Rectal smooth muscle tissue (tissue), 1 donor: ENCODE data around the gene CYP3A4.
"Not testable (repeated sequence)": the region's sequence is repeated elsewhere in the genome, so short reads cannot be mapped to it uniquely, and the experiment has no call there.

Experiments
- H3K27ac ChIP-seq: one replicate; pipeline ENCODE4 v1.7.0; 2013; ENCODE audit warnings: low read depth, low read length, inconsistent platforms
- H3K27me3 ChIP-seq: one replicate; pipeline ENCODE4 v1.7.0; 2013; ENCODE audit warnings: low read length; ENCODE audit not compliant: control insufficient read depth, insufficient read depth
- H3K36me3 ChIP-seq: one replicate; pipeline ENCODE4 v1.7.0; 2013; ENCODE audit warnings: low read length; ENCODE audit not compliant: control insufficient read depth, insufficient read depth
- H3K4me1 ChIP-seq: one replicate; pipeline ENCODE4 v1.7.0; 2013; ENCODE audit warnings: low read length; ENCODE audit not compliant: control insufficient read depth, insufficient read depth
- H3K4me3 ChIP-seq: one replicate; pipeline ENCODE4 v1.7.0; 2013; ENCODE audit warnings: low read length
- H3K9ac ChIP-seq: one replicate; pipeline ENCODE4 v1.7.0; 2013; ENCODE audit warnings: low read length

CYP3A4 gene

GRCh38 chr7:99790407-99790806, 6.4 kb upstream of the CYP3A4 start:
- Histone ChIP-seq H3K27me3 (no peaks in the 10 kb centered on the region), H3K36me3 (no peaks in the 10 kb centered on the region), H3K4me1 (no peaks in the 10 kb centered on the region), H3K9ac (no peak overlapping the region), H3K27ac (no peak overlapping the region), H3K4me3 (no peak overlapping the region)

- H3K27me3 ChIP-seq: no peaks in the 10 kb centered on the region
- no peak overlapping the region for H3K4me3 ChIP-seq
- H3K27ac ChIP-seq: no peak overlapping the region
- H3K36me3 ChIP-seq: no peaks in the 10 kb centered on the region
- H3K9ac ChIP-seq: no peak overlapping the region
- no peaks in the 10 kb centered on the region for H3K4me1 ChIP-seq
Observed at GRCh38 chr7:99789441-99790070, 5.6 kb upstream of the CYP3A4 start.

DNA sequence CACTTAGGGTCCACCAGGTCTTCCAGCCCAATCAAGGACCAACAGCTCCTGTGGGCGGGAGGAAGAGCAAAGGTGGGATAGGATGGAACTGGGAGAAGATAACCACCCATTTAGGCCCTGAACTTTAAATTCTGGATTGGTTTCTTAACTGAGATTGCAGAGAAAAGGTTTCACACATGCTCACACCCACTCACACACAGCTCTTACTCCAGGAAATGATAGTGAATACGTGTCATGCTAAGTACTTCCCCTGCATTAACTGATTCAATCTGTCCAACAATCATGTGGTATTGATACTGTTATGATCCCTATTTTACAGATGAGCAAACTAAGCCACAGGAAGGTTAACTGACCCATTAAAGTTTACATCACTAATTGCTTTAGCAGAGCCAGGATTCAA, 4.6 kb upstream of the CYP3A4 start:
- no peaks in the 10 kb centered on the region for H3K4me1 ChIP-seq
- no peaks in the 10 kb centered on the region for H3K27me3 ChIP-seq
- no peaks in the 10 kb centered on the region for H3K36me3 ChIP-seq
- H3K9ac ChIP-seq: no peak overlapping the region
- H3K4me3 ChIP-seq: no peak overlapping the region
- H3K27ac ChIP-seq: no peak overlapping the region

GRCh38 chr7:99786726-99787335, 2.8 kb upstream of the CYP3A4 start:
- no peak overlapping the region for H3K4me3 ChIP-seq
- no peaks in the 10 kb centered on the region for H3K36me3 ChIP-seq
- no peak overlapping the region for H3K27ac ChIP-seq
- no peak overlapping the region for H3K9ac ChIP-seq
- H3K27me3 ChIP-seq: no peaks in the 10 kb centered on the region
- H3K4me1 ChIP-seq: no peaks in the 10 kb centered on the region

- not testable (repeated sequence) for H3K27me3 ChIP-seq, H3K27ac ChIP-seq, H3K4me3 ChIP-seq, H3K9ac ChIP-seq, H3K36me3 ChIP-seq, H3K4me1 ChIP-seq
Observed at GRCh38 chr7:99785654-99786053, 1.7 kb upstream of the CYP3A4 start.

- Histone ChIP-seq H3K4me1 (no peaks in the 10 kb centered on the region), H3K27me3 (no peaks in the 10 kb centered on the region), H3K36me3 (no peaks in the 10 kb centered on the region), H3K27ac (no peak overlapping the region), H3K4me3 (no peak overlapping the region), H3K9ac (no peak overlapping the region)
Observed at GRCh38 chr7:99782012-99782953, 1.7 kb downstream of the CYP3A4 start.

- Histone ChIP-seq H3K36me3 (no peaks in the 10 kb centered on the region), H3K27ac (no peak overlapping the region), H3K4me3 (no peak overlapping the region), H3K4me1 (no peaks in the 10 kb centered on the region), H3K27me3 (no peaks in the 10 kb centered on the region), H3K9ac (no peak overlapping the region)
Observed at GRCh38 chr7:99780588-99780987, 3.4 kb downstream of the CYP3A4 start.

DNA sequence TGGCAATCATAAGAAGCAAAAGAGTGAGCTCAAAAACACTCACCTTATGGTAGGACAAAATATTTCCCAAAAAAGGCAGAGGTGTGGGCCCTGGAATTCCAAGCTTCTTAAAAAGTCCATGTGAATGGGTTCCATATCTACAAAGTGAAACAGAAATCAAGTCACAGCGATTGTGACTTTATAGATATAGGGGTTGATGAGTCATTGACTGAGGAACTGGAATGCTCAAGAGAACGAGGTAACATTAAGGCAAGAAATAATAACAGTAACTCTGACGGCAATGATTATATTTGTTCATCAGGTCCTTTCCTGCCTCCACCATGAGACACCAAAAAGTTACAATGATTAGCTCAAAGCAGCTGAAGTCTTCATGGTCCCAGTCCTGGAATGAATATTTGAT, 4.0 kb downstream of the CYP3A4 start:
- Histone ChIP-seq H3K4me1 (no peaks in the 10 kb centered on the region), H3K36me3 (no peaks in the 10 kb centered on the region), H3K27me3 (no peaks in the 10 kb centered on the region), H3K4me3 (no peak overlapping the region), H3K9ac (no peak overlapping the region), H3K27ac (no peak overlapping the region)

DNA sequence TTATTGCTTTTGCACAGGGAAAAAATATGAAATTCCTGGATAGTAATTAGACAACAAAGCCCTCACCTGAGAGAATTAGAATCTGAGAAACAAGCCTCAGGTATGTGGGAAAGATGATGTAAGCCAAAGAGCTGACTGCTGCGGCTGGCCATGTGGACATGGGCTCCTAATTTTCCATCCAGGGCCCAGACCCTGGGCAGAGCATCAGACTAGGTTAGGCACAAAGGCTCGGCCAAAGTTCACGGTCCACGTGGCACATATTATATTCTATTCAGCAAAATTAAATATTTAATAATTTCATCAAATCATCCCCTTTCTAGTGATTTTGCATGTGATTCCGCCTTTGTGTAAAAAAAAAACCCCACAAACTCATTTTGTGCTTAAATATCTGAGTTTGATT, 5.1 kb downstream of the CYP3A4 start:
- no peak overlapping the region for H3K27ac ChIP-seq

GRCh38 chr7:99773395-99773794, 10.6 kb downstream of the CYP3A4 start:
- H3K27ac ChIP-seq, H3K4me1 ChIP-seq, H3K27me3 ChIP-seq: not testable (repeated sequence)

More for the DNA sequence above, 5.1 kb downstream of the CYP3A4 start:
- Histone ChIP-seq H3K27me3 (no peaks in the 10 kb centered on the region), H3K36me3 (no peaks in the 10 kb centered on the region), H3K4me3 (no peak overlapping the region), H3K4me1 (no peaks in the 10 kb centered on the region), H3K9ac (no peak overlapping the region)

DNA sequence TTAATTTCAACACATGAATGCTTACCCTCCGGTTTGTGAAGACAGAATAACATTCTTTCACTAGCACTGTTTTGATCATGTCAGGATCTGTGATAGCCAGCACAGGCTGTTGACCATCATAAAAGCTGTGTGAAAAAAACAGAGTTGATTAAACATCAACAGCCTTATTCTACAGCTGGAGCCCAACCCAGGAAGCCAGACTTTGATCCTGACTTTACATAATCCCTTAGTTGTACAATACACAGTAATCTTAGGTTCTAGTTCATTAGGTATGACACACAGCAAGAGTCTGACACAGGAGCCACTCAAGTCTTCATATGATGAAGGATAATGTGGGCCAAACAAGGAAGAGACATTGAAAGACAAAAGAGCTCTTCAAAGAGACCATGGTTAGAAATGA, 11.4 kb downstream of the CYP3A4 start:
- Histone ChIP-seq H3K4me3 (no peak overlapping the region), H3K4me1 (no peaks in the 10 kb centered on the region), H3K36me3 (no peaks in the 10 kb centered on the region), H3K9ac (no peak overlapping the region), H3K27ac (no peak overlapping the region), H3K27me3 (no peaks in the 10 kb centered on the region)

More at GRCh38 chr7:99773395-99773794, 10.6 kb downstream of the CYP3A4 start:
- H3K36me3 ChIP-seq, H3K4me3 ChIP-seq, H3K9ac ChIP-seq: not testable (repeated sequence)

- not testable (repeated sequence) for H3K27me3 ChIP-seq, H3K9ac ChIP-seq, H3K27ac ChIP-seq, H3K4me1 ChIP-seq, H3K4me3 ChIP-seq, H3K36me3 ChIP-seq
Observed at GRCh38 chr7:99769494-99769893, 14.5 kb downstream of the CYP3A4 start.
